OCI-LY7 (cell line): ENCODE measurements around the gene LANCL1. TPM values are rescaled to one million over a fixed set of nuclear protein-coding genes. Genes with fewer than 3 reads are reported as not detected.

Source experiments
- BruUV-seq: library from RNA; stranded (reverse); fragments of 400-500 nt; replicated peaks from 2 replicates; lab custom pipeline; 2021; lab: Mats Ljungman, UMichigan
- CTCF ChIA-PET: fragments of 300-600 bp; sonication (Branson Sonifier 250); formaldehyde crosslinking; loops from one replicate; lab custom pipeline; 2022; ENCODE audit warnings: antibody characterized with exemption; ENCODE audit not compliant: unreplicated experiment; lab: Charles Lee
- POLR2A ChIA-PET: fragments of 300-600 bp; sonication (Branson Sonifier 250); formaldehyde crosslinking; loops from one replicate; lab custom pipeline; 2022; ENCODE audit warnings: antibody characterized with exemption; lab: Charles Lee
- DNase-seq: peaks from one replicate; pipeline ENCODE4 v3.0.0-alpha.2; 2015; ENCODE audit warnings: low spot score
- H2AFZ ChIP-seq: fragments of 200-600 bp; sonication (generic), shearing (Covaris generic); 2 replicates; pipeline ENCODE4 v1.6.1; 2014; ENCODE audit warnings: mild to moderate bottlenecking, antibody characterized with exemption, low read length, moderate library complexity
- H3K27ac ChIP-seq: fragments of 200-600 bp; sonication (generic); 2 replicates; pipeline ENCODE4 v1.5.1; 2014; ENCODE audit warnings: mixed run types, low read depth, mild to moderate bottlenecking, moderate library complexity, low read length, inconsistent platforms; ENCODE audit not compliant: poor library complexity, severe bottlenecking
- H3K36me3 ChIP-seq: fragments of 200-600 bp; sonication (generic); 2 replicates; pipeline ENCODE4 v1.6.1; 2014; ENCODE audit warnings: mild to moderate bottlenecking, antibody characterized with exemption, low read length, moderate library complexity, mixed read lengths; ENCODE audit not compliant: insufficient read depth
- H3K4me1 ChIP-seq: fragments of 200-600 bp; sonication (generic); 2 replicates; pipeline ENCODE4 v1.5.1; 2014; ENCODE audit warnings: mild to moderate bottlenecking, low read length; ENCODE audit not compliant: insufficient read depth, poor library complexity, severe bottlenecking
- H3K4me2 ChIP-seq: fragments of 200-600 bp; sonication (generic); 2 replicates; pipeline ENCODE4 v1.6.1; 2014; ENCODE audit warnings: mild to moderate bottlenecking, low read length
- H3K4me3 ChIP-seq: fragments of 200-600 bp; sonication (generic); 2 replicates; pipeline ENCODE4 v1.5.1; 2014; ENCODE audit warnings: mild to moderate bottlenecking, low read depth, low read length; ENCODE audit not compliant: poor library complexity, severe bottlenecking
- H3K79me2 ChIP-seq: fragments of 200-600 bp; sonication (generic); 2 replicates; pipeline ENCODE4 v1.6.1; 2016; ENCODE audit warnings: low read depth, mild to moderate bottlenecking, low read length, moderate library complexity, mixed read lengths; ENCODE audit not compliant: insufficient read depth
- H3K9me2 ChIP-seq: fragments of 200-600 bp; sonication (generic); 2 replicates; pipeline ENCODE4 v1.6.1; 2016; ENCODE audit warnings: mild to moderate bottlenecking, low read length, mixed read lengths; ENCODE audit not compliant: insufficient read depth
- H3K9me3 ChIP-seq: fragments of 200-600 bp; sonication (generic); 2 replicates; pipeline ENCODE4 v1.6.1; 2014; ENCODE audit warnings: mild to moderate bottlenecking, mixed run types, low read length, mixed read lengths
- H4K20me1 ChIP-seq: fragments of 200-600 bp; sonication (generic); 2 replicates; pipeline ENCODE4 v1.6.1; 2014; ENCODE audit warnings: mild to moderate bottlenecking, antibody characterized with exemption, low read length, moderate library complexity, mixed read lengths; ENCODE audit not compliant: insufficient read depth
- EZH2phosphoT487 ChIP-seq: fragments of 200-600 bp; sonication (generic); IDR thresholded peaks from 2 replicates; pipeline ENCODE4 v1.6.1; 2018; ENCODE audit warnings: low read depth, borderline replicate concordance, mild to moderate bottlenecking, mixed run types, antibody characterized with exemption, low read length, moderate library complexity, mixed read lengths
- intact Hi-C: fragments of 100-400 bp; cut with micrococcal nuclease; formaldehyde crosslinking; loops from one replicate; pipeline ENCODE4 v1.10.0; 2022; ENCODE audit not compliant: unreplicated experiment
- total RNA-seq, 2 experiments: library from RNA; depleted of rRNA in 1 of 2; stranded (reverse); fragments of >200 nt in 1 of 2; shearing (Covaris generic) in 1 of 2; gene quantifications; 2 replicates each; pipeline ENCODE4 v1.2.3, GENCODE V29; 2014 to 2022
- TF ChIP-seq, protein P1 (sequence below): fragments of 200-600 bp; sonication (generic); conservative IDR thresholded peaks from 2 replicates; pipeline ENCODE4 v1.5.1; 2014; ENCODE audit warnings: mild to moderate bottlenecking, antibody characterized with exemption, low read length, moderate library complexity, mixed read lengths

LANCL1 gene
- total RNA-seq, 2 experiments from 2014 or later: 22.5 to 55.2 TPM

GRCh38 chr2:210388148-210388547, 88.4 kb downstream of the LANCL1 start:
- Histone ChIP-seq H3K9me2 (no peaks in the 10 kb centered on the region), H3K4me2 (no peak overlapping the region), H3K4me1 (no peaks in the 10 kb centered on the region), H3K79me2 (no peaks in the 10 kb centered on the region), H3K36me3 (no peaks in the 10 kb centered on the region), H3K27ac (no peak overlapping the region), H4K20me1 (no peaks in the 10 kb centered on the region), H3K4me3 (no peak overlapping the region), H2AFZ (no peak overlapping the region), H3K9me3 (no peaks in the 10 kb centered on the region)
- DNase-seq: no peak
- no TSS peak for BruUV-seq
- POLR2A ChIA-PET: interaction anchor here (2.4 kb wide), 1 partner anchor 14 kb away, joined by 5 read pairs; no protein-coding TSS in a partner anchor
- no peak for TF ChIP-seq EZH2phosphoT487
- TF ChIP-seq, protein P1, sequence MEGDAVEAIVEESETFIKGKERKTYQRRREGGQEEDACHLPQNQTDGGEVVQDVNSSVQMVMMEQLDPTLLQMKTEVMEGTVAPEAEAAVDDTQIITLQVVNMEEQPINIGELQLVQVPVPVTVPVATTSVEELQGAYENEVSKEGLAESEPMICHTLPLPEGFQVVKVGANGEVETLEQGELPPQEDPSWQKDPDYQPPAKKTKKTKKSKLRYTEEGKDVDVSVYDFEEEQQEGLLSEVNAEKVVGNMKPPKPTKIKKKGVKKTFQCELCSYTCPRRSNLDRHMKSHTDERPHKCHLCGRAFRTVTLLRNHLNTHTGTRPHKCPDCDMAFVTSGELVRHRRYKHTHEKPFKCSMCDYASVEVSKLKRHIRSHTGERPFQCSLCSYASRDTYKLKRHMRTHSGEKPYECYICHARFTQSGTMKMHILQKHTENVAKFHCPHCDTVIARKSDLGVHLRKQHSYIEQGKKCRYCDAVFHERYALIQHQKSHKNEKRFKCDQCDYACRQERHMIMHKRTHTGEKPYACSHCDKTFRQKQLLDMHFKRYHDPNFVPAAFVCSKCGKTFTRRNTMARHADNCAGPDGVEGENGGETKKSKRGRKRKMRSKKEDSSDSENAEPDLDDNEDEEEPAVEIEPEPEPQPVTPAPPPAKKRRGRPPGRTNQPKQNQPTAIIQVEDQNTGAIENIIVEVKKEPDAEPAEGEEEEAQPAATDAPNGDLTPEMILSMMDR: no peak
- intact Hi-C loops: no loop called here
- CTCF ChIA-PET: no interaction called here

DNA sequence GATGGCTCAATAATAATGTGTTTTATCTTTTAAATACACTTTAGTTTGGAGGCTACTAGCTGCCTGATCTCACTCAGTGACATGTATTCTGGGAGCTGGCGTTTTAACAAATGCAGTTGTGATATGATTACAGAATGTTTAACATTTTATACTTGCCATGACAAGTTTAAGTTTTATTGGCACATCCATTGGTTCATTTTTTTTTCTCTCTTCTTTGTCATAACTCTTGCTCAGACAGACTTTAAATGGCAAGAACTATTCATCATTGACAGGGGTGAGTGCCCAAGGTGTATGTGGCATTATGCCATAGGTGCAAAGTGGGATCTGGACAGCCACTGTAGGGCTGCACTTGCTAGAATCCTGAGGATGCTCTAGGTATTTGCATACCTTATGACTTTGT, 89.5 kb downstream of the LANCL1 start:
- H3K9me2 ChIP-seq: no peaks in the 10 kb centered on the region
- ChIA-PET CTCF (interaction anchor here (0.8 kb wide), 1 partner anchor 14 kb away, joined by 3 read pairs; no protein-coding TSS in a partner anchor), POLR2A (interaction anchor here (0.8 kb wide), 1 partner anchor 34 kb away, joined by 3 read pairs; no protein-coding TSS in a partner anchor)
- no peak overlapping the region for H3K4me3 ChIP-seq
- intact Hi-C loops: no loop called here
- no peak overlapping the region for H3K4me2 ChIP-seq
- no peak overlapping the region for H2AFZ ChIP-seq
- no peak overlapping the region for H3K27ac ChIP-seq
- TF ChIP-seq, protein P1: no peak
- no peak for TF ChIP-seq EZH2phosphoT487
- H3K9me3 ChIP-seq: no peaks in the 10 kb centered on the region
- no peaks in the 10 kb centered on the region for H4K20me1 ChIP-seq
- no peaks in the 10 kb centered on the region for H3K4me1 ChIP-seq
- no peaks in the 10 kb centered on the region for H3K79me2 ChIP-seq
- no TSS peak for BruUV-seq
- DNase-seq: no peak
- no peaks in the 10 kb centered on the region for H3K36me3 ChIP-seq

Other genes starting within 250 kb of the LANCL1 start
- not detected in 2 replicates for gene MYL1, start 161.6 kb downstream of the LANCL1 start, total RNA-seq (2014; rRNA removed; shearing (Covaris generic))
- not detected in 2 replicates for gene MYL1, start 161.6 kb downstream of the LANCL1 start, total RNA-seq (2022)
- gene CPS1, start 79.8 kb upstream of the LANCL1 start, total RNA-seq (2014; rRNA removed; shearing (Covaris generic)): 0.06 and 1.2 TPM in 2 replicates
- gene CPS1, start 79.8 kb upstream of the LANCL1 start, total RNA-seq (2022): 0.20 and 0.27 TPM in 2 replicates